ENCODE measurements around the gene THG1L.

DNA sequence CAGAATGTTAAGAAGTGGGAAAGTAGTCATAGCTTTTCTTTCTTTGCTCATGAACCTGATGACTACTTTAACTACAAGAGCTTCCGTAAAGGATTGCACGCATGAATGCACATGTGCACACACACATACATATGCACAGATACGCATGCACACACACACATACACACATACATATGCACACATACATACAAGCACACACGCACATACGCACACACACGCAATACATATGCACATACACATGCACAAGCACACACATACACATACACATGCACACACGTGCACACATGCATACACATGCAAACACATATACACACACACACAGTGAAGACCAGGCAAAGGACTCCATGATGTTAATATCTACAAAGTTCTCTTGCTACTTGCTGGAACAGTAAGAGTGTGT lies 35.2 kb downstream of the THG1L start:
- TF ChIP-seq, protein P1, sequence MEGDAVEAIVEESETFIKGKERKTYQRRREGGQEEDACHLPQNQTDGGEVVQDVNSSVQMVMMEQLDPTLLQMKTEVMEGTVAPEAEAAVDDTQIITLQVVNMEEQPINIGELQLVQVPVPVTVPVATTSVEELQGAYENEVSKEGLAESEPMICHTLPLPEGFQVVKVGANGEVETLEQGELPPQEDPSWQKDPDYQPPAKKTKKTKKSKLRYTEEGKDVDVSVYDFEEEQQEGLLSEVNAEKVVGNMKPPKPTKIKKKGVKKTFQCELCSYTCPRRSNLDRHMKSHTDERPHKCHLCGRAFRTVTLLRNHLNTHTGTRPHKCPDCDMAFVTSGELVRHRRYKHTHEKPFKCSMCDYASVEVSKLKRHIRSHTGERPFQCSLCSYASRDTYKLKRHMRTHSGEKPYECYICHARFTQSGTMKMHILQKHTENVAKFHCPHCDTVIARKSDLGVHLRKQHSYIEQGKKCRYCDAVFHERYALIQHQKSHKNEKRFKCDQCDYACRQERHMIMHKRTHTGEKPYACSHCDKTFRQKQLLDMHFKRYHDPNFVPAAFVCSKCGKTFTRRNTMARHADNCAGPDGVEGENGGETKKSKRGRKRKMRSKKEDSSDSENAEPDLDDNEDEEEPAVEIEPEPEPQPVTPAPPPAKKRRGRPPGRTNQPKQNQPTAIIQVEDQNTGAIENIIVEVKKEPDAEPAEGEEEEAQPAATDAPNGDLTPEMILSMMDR (IDR thresholded peaks at IDR 0.05; ENCODE audit: poor library complexity): no peak
- no peak for TF ChIP-seq EZH2phosphoT487 (IDR thresholded peaks at IDR 0.05; ENCODE audit: low read depth, severe bottlenecking, unreplicated experiment)
- TF ChIP-seq EZH2 (IDR thresholded peaks at IDR 0.05; ENCODE audit: borderline replicate concordance): no peak

Measured in hepatocyte (in vitro differentiated cells).